GM11168 (cell line): ENCODE data around the gene RHOH.

Experiments used
- in situ Hi-C: fragments of 300-500 bp; cut with MboI; formaldehyde crosslinking; loops from one replicate; pipeline ENCODE4 v1.12.0; 2022; ENCODE audit warnings: low sequenced_read_pairs; ENCODE audit not compliant: unreplicated experiment

The RHOH gene

DNA sequence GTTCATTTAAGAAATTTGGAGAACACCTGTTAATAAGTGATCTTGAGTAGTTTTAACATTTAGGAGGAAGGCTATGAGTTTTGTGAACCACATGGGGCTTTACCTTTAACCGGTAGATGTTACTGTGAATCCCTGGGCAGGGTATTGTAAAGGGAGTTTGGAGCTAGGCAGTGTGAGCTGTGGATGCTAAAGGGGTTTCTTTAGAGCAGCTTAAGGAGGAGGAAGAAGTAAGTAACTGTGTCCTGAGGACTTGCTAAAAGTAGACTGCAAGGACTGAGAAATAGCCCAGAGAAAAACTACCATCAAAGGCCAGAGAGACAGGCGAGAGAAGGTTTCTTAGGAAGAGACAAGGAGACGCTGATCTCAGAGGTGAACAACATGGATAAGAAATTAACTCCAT, 5.6 kb downstream of the RHOH start:
- in situ Hi-C loops = no loop called here

DNA sequence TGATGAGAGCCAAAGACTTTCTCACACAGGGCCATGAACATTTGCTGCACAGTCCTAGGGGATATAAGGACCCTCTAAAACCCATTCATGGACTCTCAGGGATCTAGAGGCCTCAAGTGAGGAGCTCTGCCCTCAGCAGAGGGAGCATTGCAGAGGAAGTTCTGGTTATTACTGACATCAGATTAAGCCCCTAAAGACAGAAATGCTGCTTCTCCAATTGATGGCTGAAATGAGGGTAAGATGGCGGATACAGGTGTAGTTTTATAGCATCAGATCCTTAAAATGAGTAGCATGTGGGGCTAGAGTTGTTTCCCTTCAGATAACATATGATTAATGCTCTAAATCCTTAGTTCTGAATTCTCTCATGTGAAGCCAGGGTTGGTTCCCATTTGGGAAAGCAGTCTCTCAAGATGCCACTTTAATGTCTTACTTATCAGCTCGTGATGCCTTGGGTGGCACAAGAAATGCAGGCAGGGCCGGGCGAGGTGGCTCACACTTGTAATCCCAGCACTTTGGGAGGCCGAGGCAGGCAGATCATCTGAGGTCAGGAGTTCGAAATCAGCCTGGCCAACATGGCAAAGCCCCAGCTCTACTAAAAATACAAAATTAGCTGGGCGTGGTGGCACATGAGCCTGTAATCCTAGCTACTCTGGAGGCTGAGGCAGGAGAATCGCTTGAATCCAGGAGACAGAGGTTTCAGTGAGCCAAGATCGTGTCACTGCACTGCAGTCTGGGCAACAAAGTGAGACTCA, 7.9 kb downstream of the RHOH start:
- in situ Hi-C loops = no loop called here

GRCh38 chr4:40205259-40206198, 8.7 kb downstream of the RHOH start:
- in situ Hi-C loops = no loop called here

- in situ Hi-C loops = no loop called here
These were observed 9.6 kb downstream of the RHOH start for GRCh38 chr4:40206426-40206825.

- in situ Hi-C loops = no loop called here
These were observed 12.6 kb downstream of the RHOH start for GRCh38 chr4:40209401-40209800.

GRCh38 chr4:40210776-40211175, 13.9 kb downstream of the RHOH start:
- in situ Hi-C loops = no loop called here

GRCh38 chr4:40211224-40212185, 14.7 kb downstream of the RHOH start:
- in situ Hi-C loops = no loop called here

GRCh38 chr4:40212674-40213527, 16.1 kb downstream of the RHOH start:
- in situ Hi-C loops = no loop called here

DNA sequence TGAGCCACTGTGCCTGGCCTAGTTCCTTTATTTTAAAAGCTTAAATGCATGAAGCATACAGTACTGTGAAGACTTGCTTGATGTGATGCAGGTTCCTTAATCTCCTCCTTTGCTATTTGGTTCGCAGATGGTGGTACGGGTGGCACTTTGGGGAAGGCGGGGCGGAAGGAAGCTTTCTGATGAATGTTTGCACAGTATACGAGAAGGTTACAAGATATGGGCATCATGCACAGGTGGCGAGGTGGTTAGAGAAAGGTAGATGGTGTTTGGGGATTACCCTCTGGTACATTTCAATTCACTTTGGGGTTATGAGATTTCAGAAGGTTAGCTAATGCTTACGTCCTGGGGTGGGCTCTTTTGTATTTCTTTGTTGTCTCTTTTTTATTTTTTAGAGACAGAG, 17.2 kb downstream of the RHOH start:
- in situ Hi-C loops = no loop called here

GRCh38 chr4:40214661-40215418, 18.0 kb downstream of the RHOH start:
- in situ Hi-C loops = no loop called here

- in situ Hi-C loops = no loop called here
These were observed 20.0 kb downstream of the RHOH start for GRCh38 chr4:40216622-40217366.

DNA sequence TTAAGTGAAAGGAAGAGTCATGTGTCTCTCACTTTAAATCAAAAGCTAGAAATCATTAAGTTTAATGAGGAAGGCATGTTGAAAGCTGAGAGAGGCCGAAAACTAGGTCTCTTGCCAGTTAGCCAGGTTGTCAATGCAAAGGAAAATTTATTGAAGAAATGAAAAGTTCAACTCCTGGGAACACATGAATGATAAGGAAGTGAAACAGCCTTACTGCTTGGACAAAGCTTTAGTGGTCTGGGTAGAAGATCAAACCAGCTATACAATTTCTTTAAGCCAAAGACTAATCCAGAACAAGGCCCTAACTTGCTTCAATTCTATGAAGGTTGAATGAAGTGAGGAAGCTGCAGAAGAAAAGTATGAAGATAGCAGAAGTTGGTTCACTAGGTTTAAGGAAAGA, 24.9 kb downstream of the RHOH start:
- in situ Hi-C loops = no loop called here

DNA sequence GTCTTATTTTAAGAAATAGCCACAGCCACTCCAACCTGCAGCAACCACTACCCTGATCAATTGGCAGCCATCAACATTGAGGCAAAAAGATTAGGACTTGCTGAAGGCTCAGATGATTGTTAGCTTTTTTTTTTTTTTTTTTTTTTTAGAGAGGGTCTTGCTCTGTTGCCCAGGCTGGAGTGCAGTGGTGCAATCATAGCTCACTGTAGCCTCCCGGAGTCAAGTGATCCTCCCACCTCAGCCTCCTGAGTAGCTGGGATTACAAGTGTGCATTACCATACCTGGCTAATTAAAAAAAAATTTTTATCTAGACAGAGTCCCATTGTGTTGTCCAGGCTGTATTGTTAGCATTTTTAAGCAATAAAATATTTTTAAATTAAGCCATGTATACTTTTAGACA, 26.5 kb downstream of the RHOH start:
- in situ Hi-C loops = no loop called here

DNA sequence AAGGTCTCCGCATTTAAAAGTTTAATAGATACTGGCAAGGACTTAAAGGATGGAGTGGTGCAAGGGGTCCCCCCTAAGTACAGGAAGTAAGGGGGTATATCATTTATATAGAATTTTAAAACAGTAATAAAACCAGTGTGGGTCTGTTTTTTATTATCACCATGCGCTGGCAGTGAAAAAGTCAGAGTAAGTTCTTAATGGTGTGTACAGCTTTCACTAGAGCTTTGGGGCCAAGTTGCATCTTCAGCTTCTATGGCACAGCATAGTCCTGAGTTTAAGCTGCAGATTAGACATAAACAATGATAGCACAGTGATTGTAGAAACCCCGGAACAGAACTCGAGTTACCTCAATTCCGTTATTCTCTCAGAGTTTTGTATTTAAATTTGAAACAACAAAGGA, 27.6 kb downstream of the RHOH start:
- in situ Hi-C loops = no loop called here

DNA sequence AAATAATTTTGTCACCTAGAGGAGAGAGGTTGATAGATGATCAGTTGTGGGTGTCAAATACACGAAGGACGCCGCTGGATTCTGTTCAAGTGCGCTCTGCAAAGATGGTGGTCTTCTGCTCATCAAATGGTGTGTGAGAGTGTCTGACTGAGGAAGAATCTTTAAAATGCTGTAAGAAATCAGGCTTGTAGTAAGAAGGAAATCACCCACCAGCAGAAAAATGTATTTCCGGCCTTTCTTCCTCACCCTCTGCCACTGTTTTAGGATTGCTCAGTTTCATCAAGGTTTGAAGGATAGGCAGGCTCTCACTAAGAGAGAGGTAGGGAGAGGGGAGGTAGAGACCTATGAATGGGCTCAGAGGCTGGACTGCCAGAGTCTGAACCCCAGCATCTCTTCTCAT, 28.7 kb downstream of the RHOH start:
- in situ Hi-C loops = no loop called here

- in situ Hi-C loops = no loop called here
These were observed 30.5 kb downstream of the RHOH start for GRCh38 chr4:40227284-40227683.

DNA sequence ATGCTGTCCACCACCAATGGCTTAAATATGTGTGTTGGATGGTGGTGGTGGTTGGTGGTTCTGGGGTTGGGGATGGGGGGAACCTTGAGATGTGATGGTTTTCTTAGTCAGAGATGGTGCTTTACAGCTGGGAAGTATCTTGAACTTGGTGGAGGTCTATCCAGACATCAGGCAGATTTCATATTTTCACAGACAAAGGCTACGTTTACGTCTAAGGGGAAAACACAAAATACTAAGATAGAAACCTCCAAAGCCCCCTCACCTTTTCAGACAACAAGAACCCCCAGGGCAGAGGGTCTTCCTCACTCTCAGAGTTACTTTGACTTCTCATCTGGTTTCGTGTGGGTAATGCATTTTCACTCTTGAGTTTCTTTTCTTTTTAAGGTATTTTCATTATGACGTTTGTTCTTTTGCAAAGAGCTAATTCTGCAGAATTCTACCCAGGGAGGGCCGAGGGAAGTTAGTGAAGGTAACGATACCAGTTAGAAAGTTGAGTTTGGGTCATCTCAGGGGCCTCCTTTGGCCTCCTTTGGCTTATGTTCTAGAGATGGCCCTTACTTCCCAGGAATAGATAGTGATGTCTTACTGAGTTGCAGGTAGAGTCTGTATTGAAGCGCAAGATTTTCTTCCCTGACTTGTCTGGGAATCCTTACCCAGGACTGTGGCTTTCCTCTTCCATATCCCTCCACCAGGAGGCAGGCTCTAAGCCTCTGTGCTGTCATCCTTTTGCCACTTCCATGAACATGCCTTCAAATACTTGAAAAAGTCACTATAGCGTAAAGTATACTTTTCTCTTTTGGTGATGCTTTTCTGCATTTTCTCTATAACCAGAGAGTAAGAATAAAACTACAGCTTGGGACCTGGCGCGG, 31.9 kb downstream of the RHOH start:
- in situ Hi-C loops = no loop called here
